ENCODE data around the gene KLF8.

GRCh38 chrX:56289449-56289848, 57.3 kb downstream of the KLF8 start:
- TF ChIP-seq CTCF (IDR thresholded peaks at IDR 0.05) (no peak), POLR2A (IDR thresholded peaks at IDR 0.05; ENCODE audit: low read length) (no peak), HDAC2 (IDR thresholded peaks at IDR 0.05) (no peak), RAD21 (conservative IDR thresholded peaks at IDR 0.05 in 1 of 2, IDR thresholded peaks at IDR 0.05 in 1 of 2) (no peak), USF2 (IDR thresholded peaks at IDR 0.05) (no peak), RARB (CRISPR knock-in tag; IDR thresholded peaks at IDR 0.05) (no peak)

Data from A549 (cell line).